COLO668 (cell line): ENCODE data around the gene PHACTR2.
"Not testable (repeated sequence)": the region's sequence is repeated elsewhere in the genome, so short reads cannot be mapped to it uniquely, and the experiment has no call there.

Experiments used
- DNase-seq: peaks from one replicate; lab custom pipeline; 2025; ENCODE audit not compliant: unreplicated experiment; lab: John Stamatoyannopoulos, UW

Gene PHACTR2

DNA sequence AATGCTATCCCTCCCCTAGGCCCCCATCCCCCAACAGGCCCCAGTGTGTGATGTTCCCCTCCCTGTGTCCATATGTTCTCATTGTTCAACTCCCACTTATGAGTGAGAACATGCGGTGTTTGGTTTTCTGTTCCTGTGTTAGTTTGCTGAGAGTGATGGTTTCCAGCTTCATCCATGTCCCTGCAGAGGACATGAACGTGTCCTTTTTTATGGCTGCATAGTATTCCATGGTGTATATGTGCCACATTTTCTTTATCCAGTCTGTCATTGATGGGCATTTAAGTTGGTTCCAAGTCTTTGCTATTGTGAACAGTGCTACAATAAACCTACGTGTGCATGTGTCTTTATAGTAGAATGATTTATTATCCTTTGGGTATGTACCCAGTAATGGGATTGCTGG lies 173.9 kb downstream of the PHACTR2 start:
- not testable (repeated sequence) for DNase-seq

DNA sequence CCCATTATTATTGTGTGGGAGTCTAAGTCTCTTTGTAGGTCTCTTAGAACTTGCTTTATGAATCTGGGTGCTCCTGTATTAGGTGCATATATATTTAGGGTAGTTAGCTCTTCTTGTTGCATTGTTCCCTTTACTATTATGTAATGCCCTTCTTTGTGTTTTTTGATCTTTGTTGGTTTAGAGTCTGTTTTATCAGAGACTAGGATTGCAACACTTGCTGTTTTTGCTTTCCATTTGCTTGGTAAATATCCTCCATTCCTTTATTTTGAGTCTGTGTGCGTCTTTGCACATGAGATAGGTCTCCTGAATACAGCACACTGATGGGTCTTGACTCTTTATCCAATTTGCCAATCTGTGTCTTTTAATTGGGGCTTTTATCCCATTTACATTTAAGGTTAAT lies 177.3 kb downstream of the PHACTR2 start:
- DNase-seq, result not testable (repeated sequence)

DNA sequence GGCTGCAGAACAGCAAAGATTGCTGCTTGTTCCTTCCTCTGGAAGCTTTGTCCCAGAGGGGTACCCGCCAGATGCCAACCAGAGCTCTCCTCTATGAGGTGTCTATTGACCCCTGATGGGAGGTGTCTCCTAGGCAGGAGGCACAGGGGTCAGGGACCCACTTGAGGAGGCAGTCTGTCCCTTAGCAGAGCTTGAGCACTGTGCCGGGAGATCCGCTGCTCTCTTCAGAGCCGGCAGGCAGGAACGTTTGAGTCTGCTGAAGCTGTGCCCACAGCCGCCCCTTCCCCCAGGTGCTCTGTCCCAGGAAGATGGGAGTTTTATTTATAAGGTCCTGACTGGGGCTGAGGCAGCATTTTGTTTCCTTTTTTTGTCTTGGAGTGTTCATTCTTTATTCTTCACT lies 179.0 kb downstream of the PHACTR2 start:
- not testable (repeated sequence) for DNase-seq

DNA sequence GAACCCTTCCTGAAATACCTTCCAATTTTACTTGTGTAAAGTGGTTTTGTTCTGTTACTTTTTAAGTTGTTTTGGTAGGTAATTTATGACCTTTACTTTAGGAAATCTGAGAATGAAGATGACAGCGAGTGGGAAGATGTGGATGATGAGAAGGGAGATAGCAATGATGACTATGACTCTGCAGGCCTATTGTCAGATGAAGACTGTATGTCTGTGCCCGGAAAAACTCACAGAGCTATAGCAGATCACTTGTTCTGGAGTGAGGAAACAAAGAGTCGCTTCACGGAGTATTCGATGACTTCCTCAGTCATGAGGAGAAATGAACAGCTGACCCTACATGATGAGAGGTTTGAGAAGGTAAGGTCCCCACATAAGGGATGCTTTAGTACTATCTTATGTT lies 179.9 kb downstream of the PHACTR2 start:
- DNase-seq, result no peak

DNA sequence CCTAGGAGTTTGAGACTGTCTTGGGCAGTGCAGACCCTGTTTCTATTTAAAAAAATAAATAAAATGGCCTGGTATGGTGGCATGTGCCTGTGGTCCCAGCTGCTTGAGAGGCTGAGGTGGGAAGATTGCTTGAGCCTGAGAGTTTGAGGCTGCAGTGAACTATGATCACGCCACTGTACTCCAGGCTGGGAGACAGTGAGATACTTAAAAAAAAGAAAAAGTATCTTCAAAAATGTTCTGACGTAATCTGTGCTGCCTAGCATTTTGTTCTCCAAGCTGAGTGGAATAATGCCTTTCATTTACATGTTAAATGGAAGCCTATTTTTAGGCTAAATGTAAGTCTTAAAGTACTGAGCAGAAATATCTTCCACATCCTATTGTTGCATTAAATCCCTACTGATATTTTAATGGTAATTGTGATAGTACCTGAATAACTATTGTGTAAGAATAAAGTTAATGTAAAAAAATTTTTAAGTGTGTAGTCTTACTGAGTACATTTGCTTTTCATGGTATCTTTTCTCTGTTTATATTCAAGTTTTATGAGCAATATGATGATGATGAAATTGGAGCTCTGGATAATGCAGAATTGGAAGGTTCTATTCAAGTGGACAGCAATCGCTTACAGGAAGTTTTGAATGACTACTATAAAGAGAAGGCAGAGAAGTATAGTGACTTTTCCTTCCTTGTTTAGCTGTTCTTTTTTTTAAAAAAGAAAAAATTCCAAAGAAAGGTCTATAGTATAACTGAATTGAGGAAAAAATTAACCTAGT lies 182.3 kb downstream of the PHACTR2 start:
- DNase-seq, result no peak

DNA sequence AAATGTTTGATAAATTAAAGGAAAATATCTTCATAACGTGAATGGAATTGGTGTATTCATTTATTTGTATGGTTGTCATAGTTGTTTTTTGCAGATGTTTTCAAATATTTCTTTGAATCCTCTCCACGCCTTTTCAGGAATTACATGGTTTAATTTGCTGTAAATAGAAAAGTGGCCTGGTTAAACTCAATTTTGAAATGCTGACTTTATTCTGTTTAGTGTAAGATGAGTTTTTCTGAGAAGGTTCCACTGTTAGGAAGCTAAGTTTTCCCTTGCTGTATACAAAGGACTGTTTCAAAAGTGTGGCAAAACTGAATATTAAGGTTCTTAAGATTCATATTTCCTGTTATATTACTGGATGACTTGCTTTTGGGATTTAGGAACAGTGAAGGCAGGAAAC lies 186.0 kb downstream of the PHACTR2 start:
- DNase-seq, result no peak

DNA sequence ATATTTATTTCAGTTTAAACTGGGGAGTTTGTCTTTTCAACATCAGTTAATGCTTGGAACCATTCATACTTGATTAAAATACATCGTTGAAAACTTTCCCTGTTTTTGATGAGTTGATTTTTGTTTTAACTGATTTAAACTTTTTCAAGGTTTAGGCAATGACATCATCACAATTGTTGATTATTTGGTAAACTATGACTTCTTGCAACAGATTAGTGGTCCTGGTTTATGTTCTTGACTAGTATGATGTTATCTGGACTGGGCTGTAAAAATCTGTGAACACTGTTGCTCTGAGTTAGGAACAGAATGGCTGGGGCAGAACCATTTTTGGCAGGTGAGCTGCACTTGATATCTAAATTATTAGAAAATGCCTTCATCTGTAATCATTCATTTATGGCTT lies 186.5 kb downstream of the PHACTR2 start, which contains the start of gene ZC2HC1B:
ZC2HC1B (plus strand) TSS at position 241 of the 400 bp plus-strand sequence; CDS start at position 307, 66 bp downstream.
- DNase-seq, result no peak

DNA sequence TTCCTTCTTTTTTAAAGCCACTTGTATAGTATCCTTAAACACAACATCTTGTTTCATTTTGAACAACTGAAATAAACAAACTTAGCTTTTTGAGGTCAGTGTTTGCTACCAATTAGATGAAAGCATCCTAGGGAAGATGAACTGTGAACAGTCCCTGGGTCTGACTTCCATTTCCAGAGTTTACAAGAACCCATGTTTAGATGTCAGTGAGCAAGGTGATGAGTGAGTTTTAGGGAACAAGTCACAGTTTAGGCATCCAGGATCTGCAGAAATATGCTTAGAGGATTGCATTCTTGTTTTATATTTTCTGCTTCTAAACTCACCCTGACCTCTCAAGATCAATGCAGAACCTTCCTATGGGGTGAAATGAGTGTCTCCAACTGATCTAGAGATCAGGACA lies 189.5 kb downstream of the PHACTR2 start:
- DNase-seq, result no peak

DNA sequence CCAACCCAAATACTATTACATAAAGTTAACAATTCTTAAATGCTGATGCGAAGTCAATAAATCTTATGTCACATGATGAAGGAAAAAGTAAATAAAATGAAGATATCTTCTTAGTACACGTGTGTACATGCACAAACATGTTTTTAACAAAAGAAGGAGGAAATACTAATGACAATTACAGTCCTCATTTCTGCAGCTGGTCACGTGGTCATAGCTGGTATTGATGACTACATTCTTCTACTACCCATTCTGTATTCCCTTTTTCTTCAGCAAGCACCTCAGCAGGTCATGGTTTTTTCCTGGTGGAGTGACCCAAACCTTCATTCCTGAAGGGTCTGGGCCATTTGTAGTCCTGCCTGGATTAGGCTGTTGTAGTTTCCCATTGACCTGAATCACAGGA lies 191.0 kb downstream of the PHACTR2 start:
- not testable (repeated sequence) for DNase-seq

DNA sequence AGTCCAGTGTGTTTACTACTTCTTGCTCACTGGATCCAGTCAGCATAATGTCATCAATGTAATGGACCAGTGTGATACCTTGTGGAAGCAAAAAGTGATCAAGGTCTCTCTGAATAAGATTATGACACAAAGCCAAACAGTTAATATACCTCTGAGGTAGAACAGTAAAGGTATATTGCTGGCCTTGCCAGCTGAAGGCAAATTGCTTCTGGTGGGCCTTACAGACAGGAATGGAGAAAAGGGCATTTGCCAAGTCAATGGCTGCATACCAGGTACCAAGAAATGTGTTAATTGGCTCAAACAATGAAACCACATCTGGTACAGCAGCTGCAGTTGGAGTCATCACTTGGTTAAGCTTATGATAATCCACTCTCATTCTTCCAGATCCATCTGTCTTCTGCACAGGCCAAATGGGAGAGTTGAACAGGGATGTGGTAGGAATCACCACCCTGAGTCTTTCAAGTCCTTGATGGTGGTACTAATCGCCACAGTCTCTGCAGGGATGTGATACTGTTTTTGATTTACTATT lies 193.5 kb downstream of the PHACTR2 start:
- DNase-seq, result not testable (repeated sequence)

DNA sequence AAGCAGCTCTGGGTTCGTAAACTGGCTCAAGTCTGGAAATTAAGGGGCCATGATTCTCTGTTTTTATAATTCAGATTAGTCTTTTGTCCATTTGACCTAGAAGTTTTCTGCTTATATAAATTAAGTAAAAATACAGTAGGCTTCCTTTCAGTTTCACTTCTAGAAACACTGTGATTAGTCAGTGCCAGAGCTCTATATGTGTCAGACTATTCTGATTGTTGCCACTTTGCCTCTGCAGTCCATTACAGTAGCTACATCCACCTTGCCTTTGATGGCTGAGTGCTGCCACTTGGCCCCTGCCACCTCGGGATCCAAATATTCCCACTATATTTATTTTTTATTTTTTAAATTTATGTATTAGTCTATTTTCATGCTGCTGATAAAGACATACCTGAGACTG lies 194.4 kb downstream of the PHACTR2 start:
- no peak for DNase-seq

DNA sequence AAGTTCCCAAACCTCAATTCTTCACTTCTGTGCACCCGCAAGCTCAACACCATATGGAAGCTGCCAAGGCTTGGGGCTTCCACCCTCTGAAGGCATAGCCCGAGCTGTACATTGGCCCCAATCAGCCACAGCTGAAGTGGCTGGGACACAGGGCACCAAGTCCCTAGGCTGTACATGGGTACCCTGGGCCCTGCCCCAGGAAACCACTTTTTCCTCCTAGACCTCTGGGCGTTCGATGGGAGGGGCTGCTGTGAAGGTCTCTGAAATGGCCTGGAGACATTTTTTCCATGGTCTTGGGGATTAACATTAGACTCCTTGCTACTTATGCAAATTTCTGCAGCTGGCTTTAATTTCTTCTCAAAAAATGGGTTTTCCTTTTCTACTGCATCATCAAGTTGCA lies 195.8 kb downstream of the PHACTR2 start:
- not testable (repeated sequence) for DNase-seq

DNA sequence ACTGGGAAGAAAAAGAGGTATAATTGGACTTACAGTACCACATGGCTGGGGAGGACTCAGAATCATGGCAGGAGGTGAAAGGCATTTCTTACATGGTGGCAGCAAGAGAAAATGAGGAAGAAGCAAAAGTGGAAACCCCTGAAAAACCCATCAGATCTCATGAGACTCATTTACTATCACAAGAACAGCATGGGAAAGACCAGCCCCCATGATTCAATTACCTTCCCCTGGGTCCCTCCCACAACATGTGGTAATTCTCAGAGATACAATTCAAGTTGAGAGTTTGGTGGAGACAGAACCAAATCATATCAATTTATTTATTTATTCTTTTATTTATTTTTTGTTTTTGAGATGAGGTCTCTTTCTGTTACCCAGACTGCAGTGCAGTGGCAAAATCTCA lies 196.7 kb downstream of the PHACTR2 start:
- DNase-seq, result not testable (repeated sequence)

DNA sequence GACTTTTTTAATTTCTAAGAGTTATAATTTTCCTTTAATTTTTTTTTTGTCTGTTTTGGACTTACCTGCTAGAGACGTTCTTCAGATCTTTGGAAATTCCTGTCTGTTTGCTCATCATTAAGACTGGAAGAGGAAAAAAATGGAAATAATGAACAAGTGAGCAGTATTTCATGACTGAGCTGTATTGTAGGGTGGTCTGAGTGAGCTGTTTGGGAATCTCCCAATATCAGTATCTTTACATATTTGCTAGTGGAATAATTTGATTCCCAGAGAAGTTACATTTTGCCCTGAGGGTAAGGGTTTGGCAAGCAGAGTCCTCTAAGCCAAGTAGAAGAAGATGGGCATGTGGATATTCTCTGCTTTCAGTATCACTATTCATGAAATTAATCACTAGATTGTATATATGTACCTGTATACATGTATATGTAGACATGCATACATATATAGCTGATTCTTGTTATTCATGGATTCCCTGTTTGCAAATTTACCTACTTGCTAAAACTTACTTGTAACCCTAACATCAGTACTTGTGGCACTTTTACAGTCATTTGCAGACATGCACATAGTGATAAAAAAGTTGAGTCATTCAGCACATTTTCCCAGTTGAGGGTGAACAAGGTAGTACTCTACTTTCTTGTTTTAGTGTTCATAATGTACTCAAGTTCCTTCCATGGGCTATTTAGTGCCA lies 200.0 kb downstream of the PHACTR2 start:
- no peak for DNase-seq

DNA sequence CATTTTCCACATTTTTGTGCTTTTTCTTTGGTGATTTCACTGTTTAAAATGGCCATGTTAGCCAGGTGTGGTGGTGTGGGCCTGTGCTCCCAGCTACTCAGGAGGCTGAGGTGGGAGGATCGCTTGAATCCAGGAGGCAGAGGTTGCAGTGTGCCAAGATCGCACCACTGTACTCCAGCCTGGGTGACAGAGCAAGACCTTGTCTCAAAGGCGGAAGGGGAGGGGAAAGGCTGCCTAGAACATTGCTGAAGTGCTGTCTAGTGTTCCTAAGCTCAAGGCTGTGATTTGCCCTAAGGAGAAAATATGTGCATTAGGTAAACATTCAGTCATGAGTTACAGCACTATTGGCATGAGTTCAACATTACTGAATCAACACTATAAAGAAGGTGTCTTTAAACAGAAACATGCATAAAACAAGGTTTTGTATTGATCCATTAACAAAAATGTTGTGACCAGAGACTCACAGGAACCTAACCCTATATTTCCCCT lies 200.6 kb downstream of the PHACTR2 start:
- no peak for DNase-seq

DNA sequence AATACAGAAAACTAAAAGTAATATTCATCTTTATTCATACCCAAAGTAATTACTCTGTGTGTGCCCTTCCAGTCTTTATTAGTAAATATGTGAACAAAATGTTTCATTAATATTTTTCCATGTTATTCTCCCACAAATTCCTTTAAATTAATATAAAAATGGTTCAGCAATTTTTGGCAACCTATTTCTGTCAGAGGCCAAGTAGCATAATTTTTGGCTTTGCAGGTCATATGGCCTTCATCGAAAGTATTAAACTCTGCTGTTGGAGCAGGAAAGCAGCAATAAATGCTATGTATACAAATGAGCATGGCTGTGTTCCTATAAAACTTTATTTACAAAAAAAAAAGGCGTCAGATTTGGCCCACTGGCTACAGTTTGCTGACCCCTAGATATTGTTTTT lies 202.6 kb downstream of the PHACTR2 start:
- no peak for DNase-seq
